Measurements from ENCODE around the gene LPIN3.
"Not testable (repeated sequence)": the region's sequence is repeated elsewhere in the genome, so short reads cannot be mapped to it uniquely, and the experiment has no call there.

LPIN3 gene

GRCh38 chr20:41340327-41341055, at the start of gene LPIN3:
Gene LPIN3, plus strand, starts transcription at chr20:41340821. Its CDS starts 4,983 bp downstream, at chr20:41345804.
- DNase-seq (ENCODE audit: low spot score), result peak; percentile 95

- DNase-seq (ENCODE audit: low spot score), result no peak
Measured at GRCh38 chr20:41293269-41294037, 47.2 kb upstream of the LPIN3 start.

GRCh38 chr20:41299899-41300298, 40.7 kb upstream of the LPIN3 start:
- DNase-seq (ENCODE audit: low spot score), result no peak

- DNase-seq (ENCODE audit: low spot score), result no peak
Measured at GRCh38 chr20:41300383-41300782, 40.2 kb upstream of the LPIN3 start.

GRCh38 chr20:41300886-41301285, 39.7 kb upstream of the LPIN3 start:
- DNase-seq (ENCODE audit: low spot score), result no peak

GRCh38 chr20:41304002-41304401, 36.6 kb upstream of the LPIN3 start:
- DNase-seq (ENCODE audit: low spot score), result no peak

- DNase-seq (ENCODE audit: low spot score), result no peak
Measured at GRCh38 chr20:41304424-41305079, 36.1 kb upstream of the LPIN3 start.

- no peak for DNase-seq (ENCODE audit: low spot score)
Measured at GRCh38 chr20:41306061-41306727, 34.4 kb upstream of the LPIN3 start.

GRCh38 chr20:41307021-41307420, 33.6 kb upstream of the LPIN3 start:
- no peak for DNase-seq (ENCODE audit: low spot score)

- no peak for DNase-seq (ENCODE audit: low spot score)
Measured at GRCh38 chr20:41308290-41308711, 32.3 kb upstream of the LPIN3 start.

- DNase-seq (ENCODE audit: low spot score), result no peak
Measured at GRCh38 chr20:41308726-41309413, 31.8 kb upstream of the LPIN3 start.

- no peak for DNase-seq (ENCODE audit: low spot score)
Measured at GRCh38 chr20:41309817-41310216, 30.8 kb upstream of the LPIN3 start.

- DNase-seq (ENCODE audit: low spot score), result not testable (repeated sequence)
Measured at GRCh38 chr20:41312009-41312408, 28.6 kb upstream of the LPIN3 start.

- no peak for DNase-seq (ENCODE audit: low spot score)
Measured at GRCh38 chr20:41314386-41314785, 26.2 kb upstream of the LPIN3 start.

- no peak for DNase-seq (ENCODE audit: low spot score)
Measured at GRCh38 chr20:41316051-41316450, 24.6 kb upstream of the LPIN3 start.

GRCh38 chr20:41316602-41317545, 23.7 kb upstream of the LPIN3 start:
- peak; percentile 89 for DNase-seq (ENCODE audit: low spot score)

GRCh38 chr20:41317546-41318270, 22.9 kb upstream of the LPIN3 start, which contains the start of gene ZHX3:
Gene ZHX3, minus strand, starts transcription at chr20:41317731. Its CDS starts 112,815 bp downstream, at chr20:41204916.
- DNase-seq (ENCODE audit: low spot score), result peak; percentile 98

GRCh38 chr20:41318271-41318649, 22.4 kb upstream of the LPIN3 start:
- DNase-seq (ENCODE audit: low spot score), result no peak

GRCh38 chr20:41320441-41320840, 20.2 kb upstream of the LPIN3 start:
- DNase-seq (ENCODE audit: low spot score), result no peak

- no peak for DNase-seq (ENCODE audit: low spot score)
Measured at GRCh38 chr20:41320976-41321375, 19.6 kb upstream of the LPIN3 start.

Data from RKO (cell line).